ENCODE results near the gene NAT14.
"Not testable (repeated sequence)": the region's sequence is repeated elsewhere in the genome, so short reads cannot be mapped to it uniquely, and the experiment has no call there.

The NAT14 gene

DNA sequence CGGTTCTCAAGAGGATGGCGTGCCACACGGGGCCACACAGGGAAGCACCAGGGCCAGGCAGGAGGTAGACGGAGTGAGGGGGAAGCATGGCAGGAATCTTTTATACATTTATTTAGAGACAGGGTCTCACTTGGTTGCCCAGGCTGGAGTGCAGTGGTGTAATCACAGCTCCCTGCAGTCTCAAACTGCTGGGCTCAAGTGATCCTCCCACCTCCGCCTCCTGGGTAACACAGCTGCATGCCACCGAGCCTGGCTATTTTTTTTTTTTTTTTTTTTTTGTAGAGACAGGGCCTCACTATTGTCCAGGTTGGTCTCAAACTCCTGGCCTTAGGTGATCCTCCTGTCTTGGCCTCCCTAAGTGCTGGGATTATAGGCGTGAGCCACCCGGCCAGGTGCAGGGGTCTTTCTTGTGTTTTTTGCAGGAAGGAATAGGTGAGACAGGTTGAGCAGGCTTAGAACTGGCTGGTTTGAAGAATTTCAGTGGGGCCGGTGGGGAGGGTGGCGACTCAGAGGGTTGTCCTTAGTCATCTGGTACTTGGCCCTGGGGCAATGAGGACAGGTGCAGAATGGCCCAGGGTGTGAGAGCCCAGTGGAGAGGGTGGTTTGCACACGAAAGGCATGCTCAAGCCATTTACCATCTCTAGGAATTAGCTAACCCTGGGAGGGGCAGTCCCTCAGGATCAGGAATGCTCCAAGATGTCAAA, 10.8 kb downstream of the NAT14 start:
- Histone ChIP-seq H3K9ac (ENCODE audit: low read depth, low read length) (no peak overlapping the region), H4K20me1 (ENCODE audit: insufficient read depth, low read length) (no peaks in the 10 kb centered on the region; the same call in 1 of the 2 replicates), H3K36me3 (ENCODE audit: insufficient read depth, low read length) (no peaks in the 10 kb centered on the region), H3K79me2 (ENCODE audit: insufficient read depth, low read length) (no peaks in the 10 kb centered on the region), H3K4me3 (ENCODE audit: low read depth in 1 of 2, low read length in 2 of 2) (no peak overlapping the region), H3K9me3 (ENCODE audit: insufficient read depth, low read length, severe bottlenecking) (no peaks in the 10 kb centered on the region), H3K27me3 (ENCODE audit: insufficient read depth, low read length, poor library complexity) (no peaks in the 10 kb centered on the region), H3K4me2 (ENCODE audit: insufficient read depth, low read length) (no peak overlapping the region), H3K27ac (ENCODE audit: low read length) (no peak overlapping the region), H3K4me1 (ENCODE audit: insufficient read depth, low read length) (0 out of 2 replicates have a peak, but pooled peaks cover 5% of the 10 kb centered on the region), H2AFZ (ENCODE audit: low read depth, low read length) (no peak overlapping the region)
- TF ChIP-seq EZH2 (IDR thresholded peaks at IDR 0.05; ENCODE audit: borderline replicate concordance, low read depth, low read length, severe bottlenecking): no peak
- TF ChIP-seq, protein P1, sequence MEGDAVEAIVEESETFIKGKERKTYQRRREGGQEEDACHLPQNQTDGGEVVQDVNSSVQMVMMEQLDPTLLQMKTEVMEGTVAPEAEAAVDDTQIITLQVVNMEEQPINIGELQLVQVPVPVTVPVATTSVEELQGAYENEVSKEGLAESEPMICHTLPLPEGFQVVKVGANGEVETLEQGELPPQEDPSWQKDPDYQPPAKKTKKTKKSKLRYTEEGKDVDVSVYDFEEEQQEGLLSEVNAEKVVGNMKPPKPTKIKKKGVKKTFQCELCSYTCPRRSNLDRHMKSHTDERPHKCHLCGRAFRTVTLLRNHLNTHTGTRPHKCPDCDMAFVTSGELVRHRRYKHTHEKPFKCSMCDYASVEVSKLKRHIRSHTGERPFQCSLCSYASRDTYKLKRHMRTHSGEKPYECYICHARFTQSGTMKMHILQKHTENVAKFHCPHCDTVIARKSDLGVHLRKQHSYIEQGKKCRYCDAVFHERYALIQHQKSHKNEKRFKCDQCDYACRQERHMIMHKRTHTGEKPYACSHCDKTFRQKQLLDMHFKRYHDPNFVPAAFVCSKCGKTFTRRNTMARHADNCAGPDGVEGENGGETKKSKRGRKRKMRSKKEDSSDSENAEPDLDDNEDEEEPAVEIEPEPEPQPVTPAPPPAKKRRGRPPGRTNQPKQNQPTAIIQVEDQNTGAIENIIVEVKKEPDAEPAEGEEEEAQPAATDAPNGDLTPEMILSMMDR (IDR thresholded peaks at IDR 0.05; ENCODE audit: borderline replicate concordance, extremely low read depth, low read length, poor library complexity, severe bottlenecking): no peak
- ATAC-seq (ENCODE audit: insufficient read depth, low read depth): no peak
- DNase-seq: no peak

DNA sequence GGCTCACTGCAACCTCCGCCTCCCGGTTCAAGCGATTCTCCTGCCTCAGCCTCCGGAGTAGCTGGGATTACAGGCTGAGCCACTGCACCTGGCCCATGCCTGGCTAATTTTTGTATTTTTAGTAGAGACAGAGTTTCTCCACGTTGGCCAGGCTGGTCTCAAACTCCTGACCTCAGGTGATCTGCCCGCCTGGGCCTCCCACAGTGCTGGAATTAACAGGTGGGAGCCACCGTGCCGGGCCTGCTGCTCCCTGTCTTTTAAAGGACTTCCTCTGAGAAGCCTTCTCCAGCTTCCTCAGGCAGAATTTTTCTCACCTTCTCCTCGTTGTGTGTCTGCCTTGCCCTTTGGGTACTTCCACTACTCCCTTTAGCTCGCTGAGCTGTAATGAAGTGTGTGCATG, 11.8 kb downstream of the NAT14 start:
- H2AFZ ChIP-seq (ENCODE audit: low read depth, low read length); H3K27me3 ChIP-seq (ENCODE audit: insufficient read depth, low read length, poor library complexity); H3K9me3 ChIP-seq (ENCODE audit: insufficient read depth, low read length, severe bottlenecking); ATAC-seq (ENCODE audit: insufficient read depth, low read depth); H4K20me1 ChIP-seq (ENCODE audit: insufficient read depth, low read length); H3K4me1 ChIP-seq (ENCODE audit: insufficient read depth, low read length); H3K27ac ChIP-seq (ENCODE audit: low read length); H3K4me3 ChIP-seq (ENCODE audit: low read depth in 1 of 2, low read length in 2 of 2); H3K4me2 ChIP-seq (ENCODE audit: insufficient read depth, low read length); DNase-seq; H3K79me2 ChIP-seq (ENCODE audit: insufficient read depth, low read length); H3K36me3 ChIP-seq (ENCODE audit: insufficient read depth, low read length); H3K9ac ChIP-seq (ENCODE audit: low read depth, low read length): not testable (repeated sequence)

DNA sequence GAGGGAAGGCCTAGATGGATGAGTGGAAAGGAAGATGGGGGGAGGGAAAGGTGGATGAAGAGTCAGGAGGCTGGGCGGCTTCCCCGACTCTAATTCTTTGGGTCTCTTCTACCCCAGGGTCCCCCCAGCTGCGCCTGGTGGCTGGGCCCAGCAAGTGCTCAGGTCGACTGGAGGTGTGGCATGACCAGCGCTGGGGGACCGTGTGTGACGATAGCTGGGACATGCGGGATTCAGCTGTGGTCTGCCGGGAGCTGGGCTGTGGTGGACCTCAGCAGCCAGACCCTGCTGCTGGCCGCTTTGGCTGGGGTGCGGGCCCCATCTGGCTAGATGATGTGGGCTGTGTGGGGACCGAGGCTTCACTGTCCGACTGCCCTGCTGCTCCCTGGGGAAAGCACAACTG, 12.8 kb downstream of the NAT14 start:
- Histone ChIP-seq H3K36me3 (ENCODE audit: insufficient read depth, low read length) (no peaks in the 10 kb centered on the region), H4K20me1 (ENCODE audit: insufficient read depth, low read length) (no peaks in the 10 kb centered on the region; the same call in 1 of the 2 replicates), H3K27ac (ENCODE audit: low read length) (no peak overlapping the region), H3K9ac (ENCODE audit: low read depth, low read length) (no peak overlapping the region), H3K79me2 (ENCODE audit: insufficient read depth, low read length) (no peaks in the 10 kb centered on the region), H3K27me3 (ENCODE audit: insufficient read depth, low read length, poor library complexity) (no peaks in the 10 kb centered on the region), H3K4me2 (ENCODE audit: insufficient read depth, low read length) (no peak overlapping the region), H2AFZ (ENCODE audit: low read depth, low read length) (no peak overlapping the region), H3K4me1 (ENCODE audit: insufficient read depth, low read length) (0 out of 2 replicates have a peak, but pooled peaks cover 8% of the 10 kb centered on the region), H3K4me3 (ENCODE audit: low read depth in 1 of 2, low read length in 2 of 2) (no peak overlapping the region), H3K9me3 (ENCODE audit: insufficient read depth, low read length, severe bottlenecking) (no peaks in the 10 kb centered on the region)
- no peak for TF ChIP-seq EZH2 (IDR thresholded peaks at IDR 0.05; ENCODE audit: borderline replicate concordance, low read depth, low read length, severe bottlenecking)
- TF ChIP-seq, protein P1 (IDR thresholded peaks at IDR 0.05; ENCODE audit: borderline replicate concordance, extremely low read depth, low read length, poor library complexity, severe bottlenecking): no peak
- DNase-seq (no peak), ATAC-seq (ENCODE audit: insufficient read depth, low read depth) (no peak)

DNA sequence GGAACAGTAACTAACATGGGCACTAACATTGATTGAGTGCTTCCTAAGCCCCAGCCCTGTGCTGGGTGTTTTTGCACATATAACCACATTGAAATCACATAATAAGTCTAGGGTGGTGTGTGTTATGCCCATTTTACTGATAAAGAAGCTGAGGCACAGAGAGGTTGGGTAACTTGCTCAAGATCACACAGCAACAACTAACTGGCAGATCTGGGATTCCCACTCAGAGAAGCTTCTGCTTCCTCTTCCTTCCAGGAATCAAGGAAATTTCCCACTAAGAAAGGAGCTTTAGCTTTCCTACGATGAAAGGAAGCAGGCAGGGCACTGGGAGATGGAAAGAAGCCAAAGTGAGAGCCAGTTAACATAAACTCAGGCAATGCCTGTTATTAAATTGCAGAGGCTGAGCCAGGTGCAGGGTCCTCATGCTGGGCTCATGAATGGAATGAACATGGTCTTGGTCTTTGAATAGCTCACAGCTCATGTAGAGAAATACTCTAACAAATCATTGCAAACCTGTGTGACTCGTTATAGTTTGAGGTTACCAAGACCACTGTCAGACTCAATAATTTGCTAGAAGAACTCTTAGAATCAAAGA, 13.4 kb downstream of the NAT14 start:
- H3K9me3 ChIP-seq (ENCODE audit: insufficient read depth, low read length, severe bottlenecking): peaks cover 3% of the 10 kb centered on the region
- H3K27me3 ChIP-seq (ENCODE audit: insufficient read depth, low read length, poor library complexity): no peaks in the 10 kb centered on the region
- H3K27ac ChIP-seq (ENCODE audit: low read length): no peak overlapping the region
- no peaks in the 10 kb centered on the region; the same call in 1 of the 2 replicates for H3K36me3 ChIP-seq (ENCODE audit: insufficient read depth, low read length)
- ATAC-seq (ENCODE audit: insufficient read depth, low read depth) (no peak), DNase-seq (no peak)
- no peaks in the 10 kb centered on the region; the same call in 1 of the 2 replicates for H3K79me2 ChIP-seq (ENCODE audit: insufficient read depth, low read length)
- no peak overlapping the region for H2AFZ ChIP-seq (ENCODE audit: low read depth, low read length)
- H3K4me1 ChIP-seq (ENCODE audit: insufficient read depth, low read length): peaks cover 13% of the 10 kb centered on the region
- no peak for TF ChIP-seq EZH2 (IDR thresholded peaks at IDR 0.05; ENCODE audit: borderline replicate concordance, low read depth, low read length, severe bottlenecking)
- TF ChIP-seq, protein P1 (IDR thresholded peaks at IDR 0.05; ENCODE audit: borderline replicate concordance, extremely low read depth, low read length, poor library complexity, severe bottlenecking): no peak
- H3K4me3 ChIP-seq (ENCODE audit: low read depth in 1 of 2, low read length in 2 of 2): no peak overlapping the region
- H3K4me2 ChIP-seq (ENCODE audit: insufficient read depth, low read length): no peak overlapping the region
- no peaks in the 10 kb centered on the region; the same call in 1 of the 2 replicates for H4K20me1 ChIP-seq (ENCODE audit: insufficient read depth, low read length)
- H3K9ac ChIP-seq (ENCODE audit: low read depth, low read length): no peak overlapping the region
